ENCODE measurements around the gene RAD23B. TPM values are rescaled to one million over a fixed set of nuclear protein-coding genes. Genes with fewer than 3 reads are reported as not detected.

RAD23B gene
- total RNA-seq, 1 experiment from 2014 or later = 176 TPM

GRCh38 chr9:107239474-107239873 is 43.6 kb upstream of the RAD23B start:
- no TSS peak for BruUV-seq (replicated peaks)
- Histone ChIP-seq H3K9me3 (ENCODE audit: insufficient read depth, low read depth) (no peaks in the 10 kb centered on the region), H3K27ac (no peak overlapping the region), H3K27me3 (ENCODE audit: insufficient read depth, low read depth) (no peaks in the 10 kb centered on the region), H3K36me3 (ENCODE audit: low read depth) (no peaks in the 10 kb centered on the region), H3F3A (ENCODE audit: insufficient read depth, low read depth) (peaks cover 20% of the 10 kb centered on the region), H3K4me2 (no peak overlapping the region), H3K79me2 (ENCODE audit: low read depth) (no peaks in the 10 kb centered on the region), H3K4me3 (no peak overlapping the region), H2AFZ (no peak overlapping the region), H3K9me2 (ENCODE audit: insufficient read depth) (no peaks in the 10 kb centered on the region), H3K4me1 (replicated peaks; ENCODE audit: insufficient read depth) (peaks cover 43% of the 10 kb centered on the region), H4K20me1 (ENCODE audit: insufficient read depth) (no peaks in the 10 kb centered on the region)
- POLR2A ChIA-PET (ENCODE audit: unreplicated experiment) = no interaction called here
- TF ChIP-seq CTCF (conservative IDR thresholded peaks at IDR 0.05) (peak; percentile 48; the same call in 1 of the 2 replicates), EZH2 (IDR thresholded peaks at IDR 0.05; ENCODE audit: low read depth) (no peak)
- CTCF ChIA-PET = interaction anchor here (0.6 to 1.6 kb wide), 4 partner anchors 47 to 102 kb away, joined by 3 to 8 read pairs (median 6); no protein-coding TSS in a partner anchor
- intact Hi-C loops (cut with micrococcal nuclease; ENCODE audit: unreplicated experiment) = loop anchor here (1.0 kb wide), 1 partner anchor 98 kb away; no protein-coding TSS in a partner anchor
- DNase-seq = peak in 1 of 2 experiments; percentile 66

DNA sequence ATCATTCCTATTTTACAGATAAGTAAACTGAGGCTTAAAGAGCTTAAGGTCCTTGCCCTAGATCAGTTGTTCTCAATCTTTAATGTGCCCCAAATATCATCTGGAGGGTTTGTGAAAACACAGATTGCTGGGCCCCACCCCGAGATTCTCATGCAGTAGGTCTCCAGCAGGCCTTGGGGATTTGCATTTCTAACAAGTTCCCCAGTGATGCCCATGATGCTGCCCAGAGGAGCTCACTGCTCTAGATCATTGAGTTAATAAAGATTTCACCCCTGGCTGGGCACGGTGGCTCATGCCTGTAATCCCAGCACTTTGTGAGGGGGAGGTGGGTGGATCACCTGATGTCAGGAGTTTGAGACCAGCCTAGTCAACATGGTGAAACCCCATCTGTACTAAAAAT is 42.8 kb upstream of the RAD23B start:
- Histone ChIP-seq H3K27me3 (ENCODE audit: insufficient read depth, low read depth) (no peaks in the 10 kb centered on the region), H3K36me3 (ENCODE audit: low read depth) (no peaks in the 10 kb centered on the region), H4K20me1 (ENCODE audit: insufficient read depth) (no peaks in the 10 kb centered on the region), H3K27ac (no peak overlapping the region), H3K4me2 (no peak overlapping the region), H3K9me2 (ENCODE audit: insufficient read depth) (no peaks in the 10 kb centered on the region), H3K9me3 (ENCODE audit: insufficient read depth, low read depth) (no peaks in the 10 kb centered on the region), H3K79me2 (ENCODE audit: low read depth) (no peaks in the 10 kb centered on the region; the same call in 1 of the 2 replicates), H2AFZ (no peak overlapping the region), H3K4me1 (replicated peaks; ENCODE audit: insufficient read depth) (peaks cover 51% of the 10 kb centered on the region), H3K4me3 (no peak overlapping the region), H3F3A (ENCODE audit: insufficient read depth, low read depth) (peaks cover 23% of the 10 kb centered on the region)
- ChIA-PET POLR2A (ENCODE audit: unreplicated experiment) (no interaction called here), CTCF (interaction anchor here (1.1 to 1.6 kb wide), 3 partner anchors 46 to 101 kb away, joined by 5 to 8 read pairs (median 6); no protein-coding TSS in a partner anchor)
- TF ChIP-seq EZH2 (IDR thresholded peaks at IDR 0.05; ENCODE audit: low read depth) (no peak), CTCF (conservative IDR thresholded peaks at IDR 0.05) (no peak)
- no peak for DNase-seq
- no TSS peak for BruUV-seq (replicated peaks)
- intact Hi-C loops (cut with micrococcal nuclease; ENCODE audit: unreplicated experiment) = no loop called here

DNA sequence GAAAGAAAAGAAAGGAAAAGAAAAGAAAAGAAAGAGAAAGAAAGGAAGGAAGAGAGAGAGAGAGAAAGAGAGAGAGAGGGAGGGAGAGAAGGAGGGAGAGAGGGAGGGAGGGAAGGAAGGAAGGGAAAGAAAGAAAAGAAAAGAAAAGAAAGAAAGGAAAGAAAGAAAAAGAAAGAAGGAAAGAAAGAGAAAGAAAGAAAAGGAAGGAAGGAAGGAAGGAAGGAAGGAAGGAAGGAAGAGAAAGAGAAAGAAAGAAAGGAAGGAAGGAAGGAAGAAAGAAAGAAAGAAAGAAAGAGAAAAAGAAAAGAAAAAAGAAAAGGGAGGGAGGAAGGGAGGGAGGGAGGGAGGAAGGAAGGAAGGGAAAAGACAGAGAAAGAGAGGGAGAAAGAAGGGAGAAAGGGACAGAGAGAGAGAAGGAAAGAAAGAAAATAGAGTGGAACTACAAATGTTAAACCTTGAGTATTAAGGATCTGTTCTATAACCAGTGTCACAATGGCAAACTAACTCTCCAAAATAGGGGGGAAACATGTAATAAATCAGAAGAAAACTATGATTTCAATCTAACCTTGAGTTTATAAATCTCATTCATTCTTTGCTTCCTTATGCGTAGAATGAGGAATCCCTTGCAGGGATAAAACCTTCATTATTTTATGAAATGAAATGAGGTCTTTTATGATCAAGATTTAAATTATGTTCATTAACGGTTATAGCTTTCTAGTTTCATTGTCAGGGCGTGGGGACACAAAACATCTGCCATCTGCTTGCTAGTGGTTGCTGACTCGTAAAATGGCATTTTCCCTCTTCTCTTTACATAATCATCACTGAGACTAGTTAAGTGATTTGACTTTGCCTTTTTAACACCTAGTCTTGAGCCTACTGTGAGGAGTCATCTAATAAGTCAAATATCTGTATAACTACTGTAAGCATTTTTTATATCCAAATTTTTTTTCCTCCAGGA is 40.7 kb upstream of the RAD23B start:
- CTCF ChIA-PET = no interaction called here
- Histone ChIP-seq H3F3A (ENCODE audit: insufficient read depth, low read depth) (peaks cover 23% of the 10 kb centered on the region), H3K36me3 (ENCODE audit: low read depth) (no peaks in the 10 kb centered on the region), H3K4me1 (replicated peaks; ENCODE audit: insufficient read depth) (peaks cover 62% of the 10 kb centered on the region), H4K20me1 (ENCODE audit: insufficient read depth) (no peaks in the 10 kb centered on the region), H3K79me2 (ENCODE audit: low read depth) (peaks cover 12% of the 10 kb centered on the region), H3K4me3 (no peak overlapping the region), H3K27ac (peak overlapping the region; percentile 92), H3K4me2 (peak overlapping the region; percentile 52), H2AFZ (no peak overlapping the region), H3K27me3 (ENCODE audit: insufficient read depth, low read depth) (no peaks in the 10 kb centered on the region), H3K9me2 (ENCODE audit: insufficient read depth) (no peaks in the 10 kb centered on the region), H3K9me3 (ENCODE audit: insufficient read depth, low read depth) (no peaks in the 10 kb centered on the region)
- BruUV-seq (replicated peaks) = no TSS peak
- POLR2A ChIA-PET (ENCODE audit: unreplicated experiment) = interaction anchor here (0.8 kb wide), 1 partner anchor 39 kb away, joined by 7 read pairs; no protein-coding TSS in a partner anchor
- intact Hi-C loops (cut with micrococcal nuclease; ENCODE audit: unreplicated experiment) = loop anchor here (1.0 kb wide), 1 partner anchor 41 kb away; the partner anchor contains the start of gene RAD23B
- DNase-seq = peak in 1 of 2 experiments; percentile 72
- TF ChIP-seq EZH2 (IDR thresholded peaks at IDR 0.05; ENCODE audit: low read depth) (no peak), CTCF (conservative IDR thresholded peaks at IDR 0.05) (no peak)

Measured in PC-9 (cell line).